22Rv1 (cell line): ENCODE measurements around the gene PARD3.

Source experiments
- H3K27ac ChIP-seq: fragments of 450-650 bp; 2 replicates; pipeline ENCODE4 v1.5.1; 2017
- ZFX ChIP-seq: fragments of 450-650 bp; IDR thresholded peaks from 2 replicates; pipeline ENCODE4 v1.6.1; 2017; ENCODE audit warnings: antibody characterized with exemption, borderline replicate concordance
- TF ChIP-seq, protein P1 (sequence below): fragments of 450-650 bp; IDR thresholded peaks from 2 replicates; pipeline ENCODE4 v1.5.1; 2017; ENCODE audit warnings: mild to moderate bottlenecking

PARD3 gene

DNA sequence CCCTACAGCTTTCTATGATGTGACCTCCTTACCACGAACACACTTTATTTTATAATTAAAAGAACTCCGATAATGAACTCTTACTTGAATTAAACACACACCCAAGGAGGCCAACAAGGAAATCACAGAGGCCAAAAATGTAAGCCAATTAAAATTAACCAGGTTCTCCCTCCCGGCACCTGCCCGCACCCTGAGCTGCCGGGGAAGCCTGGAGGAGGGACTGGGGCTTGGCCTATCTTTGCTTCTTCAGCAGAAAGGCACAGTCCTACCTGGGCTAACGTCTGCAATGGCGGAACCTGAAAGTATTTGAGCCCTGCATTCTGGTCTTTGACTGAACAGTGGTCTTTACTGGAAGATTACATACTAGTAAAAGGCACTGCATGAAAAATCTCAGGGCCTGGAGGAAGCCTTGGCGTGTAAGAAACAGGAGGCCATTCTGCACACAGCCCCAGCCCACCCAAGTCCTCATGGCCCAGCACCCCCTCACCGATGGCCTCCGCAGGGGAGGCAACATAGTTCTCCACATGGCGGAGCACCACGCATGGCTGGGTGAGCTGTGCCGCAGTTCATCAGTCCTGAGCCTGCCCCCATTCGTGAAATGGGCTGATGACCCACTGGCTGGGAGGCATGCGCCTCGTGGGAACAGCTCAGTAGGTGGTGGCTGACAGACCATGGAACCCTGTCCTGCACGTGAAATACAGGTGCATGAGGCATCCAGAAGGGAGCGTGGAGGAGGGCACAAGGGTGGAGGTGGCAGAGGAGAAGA lies 173.8 kb downstream of the PARD3 start:
- no peak for TF ChIP-seq ZFX
- TF ChIP-seq, protein P1, sequence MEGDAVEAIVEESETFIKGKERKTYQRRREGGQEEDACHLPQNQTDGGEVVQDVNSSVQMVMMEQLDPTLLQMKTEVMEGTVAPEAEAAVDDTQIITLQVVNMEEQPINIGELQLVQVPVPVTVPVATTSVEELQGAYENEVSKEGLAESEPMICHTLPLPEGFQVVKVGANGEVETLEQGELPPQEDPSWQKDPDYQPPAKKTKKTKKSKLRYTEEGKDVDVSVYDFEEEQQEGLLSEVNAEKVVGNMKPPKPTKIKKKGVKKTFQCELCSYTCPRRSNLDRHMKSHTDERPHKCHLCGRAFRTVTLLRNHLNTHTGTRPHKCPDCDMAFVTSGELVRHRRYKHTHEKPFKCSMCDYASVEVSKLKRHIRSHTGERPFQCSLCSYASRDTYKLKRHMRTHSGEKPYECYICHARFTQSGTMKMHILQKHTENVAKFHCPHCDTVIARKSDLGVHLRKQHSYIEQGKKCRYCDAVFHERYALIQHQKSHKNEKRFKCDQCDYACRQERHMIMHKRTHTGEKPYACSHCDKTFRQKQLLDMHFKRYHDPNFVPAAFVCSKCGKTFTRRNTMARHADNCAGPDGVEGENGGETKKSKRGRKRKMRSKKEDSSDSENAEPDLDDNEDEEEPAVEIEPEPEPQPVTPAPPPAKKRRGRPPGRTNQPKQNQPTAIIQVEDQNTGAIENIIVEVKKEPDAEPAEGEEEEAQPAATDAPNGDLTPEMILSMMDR: no peak
- H3K27ac ChIP-seq: no peak overlapping the region

- TF ChIP-seq, protein P1: peak; percentile 88
- no peak for TF ChIP-seq ZFX
- H3K27ac ChIP-seq: no peak overlapping the region
Observed at GRCh38 chr10:34638406-34639054, 176.6 kb downstream of the PARD3 start.

DNA sequence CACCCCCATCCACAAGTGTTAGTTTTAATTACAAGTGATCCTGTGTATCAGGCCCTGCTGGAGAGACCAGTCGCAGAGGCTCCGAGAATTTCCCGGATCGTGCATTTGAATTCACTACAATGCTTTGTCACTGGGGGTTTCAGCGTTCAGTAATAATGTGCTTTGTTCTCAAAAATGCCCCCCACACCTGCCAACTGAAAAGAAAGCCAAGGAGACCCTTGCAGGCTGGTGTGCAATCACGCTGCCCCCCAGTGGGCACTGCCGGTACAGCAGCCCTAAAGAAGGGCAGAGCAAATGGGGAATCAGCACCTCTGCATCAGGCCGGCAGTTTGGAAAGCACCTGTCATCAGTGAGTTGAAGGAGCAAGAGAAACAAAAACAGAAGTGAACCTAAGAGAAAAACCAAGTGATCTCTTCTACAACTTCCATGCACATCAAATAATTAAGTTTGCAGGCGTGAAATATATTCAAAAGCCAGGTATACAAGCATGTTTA lies 177.6 kb downstream of the PARD3 start:
- TF ChIP-seq, protein P1: peak; percentile 96
- TF ChIP-seq ZFX: no peak
- no peak overlapping the region; the same call in 1 of the 2 replicates for H3K27ac ChIP-seq

DNA sequence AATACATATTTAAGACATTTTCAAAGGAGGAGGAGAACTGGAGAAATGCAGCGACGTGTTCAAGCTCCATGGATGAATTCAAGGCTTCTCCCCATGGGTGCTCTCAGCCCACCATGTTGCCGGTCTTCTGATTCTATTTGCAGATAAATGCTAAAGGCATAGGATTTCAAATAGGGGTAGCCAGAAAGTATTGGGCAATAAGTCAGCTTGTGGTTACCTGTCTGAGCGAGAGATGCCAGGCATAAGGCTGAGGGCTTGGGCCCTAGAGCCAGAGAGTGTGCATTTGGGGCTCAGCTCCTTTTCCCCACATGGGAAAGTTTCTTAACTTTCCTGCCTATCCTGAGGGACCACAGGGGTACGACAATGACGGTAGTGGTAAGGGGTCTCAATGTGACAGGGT lies 180.0 kb downstream of the PARD3 start:
- no peak overlapping the region for H3K27ac ChIP-seq
- TF ChIP-seq, protein P1: no peak

DNA sequence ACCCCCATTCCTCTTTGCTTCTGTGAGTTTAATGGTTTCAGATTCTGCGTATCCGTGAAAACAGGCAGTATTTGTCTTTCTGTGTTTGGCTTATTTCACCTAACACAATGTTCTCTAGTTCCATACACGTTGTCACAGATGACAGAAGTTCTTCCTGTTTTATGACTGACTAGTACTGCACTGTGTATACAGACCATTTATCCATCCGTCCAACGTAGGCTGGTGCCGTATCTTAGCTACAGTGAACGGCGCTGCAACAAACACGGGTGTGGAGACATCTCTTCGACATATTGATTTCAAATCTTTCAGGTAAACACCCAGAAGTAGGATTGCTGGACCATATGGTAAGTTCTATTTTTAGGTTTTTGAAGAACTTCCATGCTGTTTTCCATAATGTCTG lies 181.7 kb downstream of the PARD3 start:
- TF ChIP-seq, protein P1: no peak
- H3K27ac ChIP-seq: no peak overlapping the region

DNA sequence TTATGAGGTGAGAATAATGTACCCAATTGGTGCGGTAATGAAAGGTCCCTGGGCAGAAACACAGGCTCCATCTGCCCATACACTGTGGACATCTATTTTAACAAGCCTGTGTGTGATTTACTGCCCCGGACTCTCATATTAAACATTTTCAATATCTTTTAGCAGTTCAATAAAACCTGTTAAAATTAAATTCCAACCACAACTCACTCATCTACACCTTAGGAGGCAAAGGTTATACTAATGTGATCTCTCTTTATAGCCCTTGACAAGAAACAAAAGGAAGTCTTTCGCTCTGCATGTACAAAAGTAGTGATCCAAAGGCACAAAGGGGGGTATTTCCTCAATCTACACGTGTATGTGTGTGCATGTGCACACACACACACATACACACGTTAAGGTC lies 186.0 kb downstream of the PARD3 start:
- TF ChIP-seq, protein P1: no peak
- TF ChIP-seq ZFX: no peak
- no peak overlapping the region for H3K27ac ChIP-seq

DNA sequence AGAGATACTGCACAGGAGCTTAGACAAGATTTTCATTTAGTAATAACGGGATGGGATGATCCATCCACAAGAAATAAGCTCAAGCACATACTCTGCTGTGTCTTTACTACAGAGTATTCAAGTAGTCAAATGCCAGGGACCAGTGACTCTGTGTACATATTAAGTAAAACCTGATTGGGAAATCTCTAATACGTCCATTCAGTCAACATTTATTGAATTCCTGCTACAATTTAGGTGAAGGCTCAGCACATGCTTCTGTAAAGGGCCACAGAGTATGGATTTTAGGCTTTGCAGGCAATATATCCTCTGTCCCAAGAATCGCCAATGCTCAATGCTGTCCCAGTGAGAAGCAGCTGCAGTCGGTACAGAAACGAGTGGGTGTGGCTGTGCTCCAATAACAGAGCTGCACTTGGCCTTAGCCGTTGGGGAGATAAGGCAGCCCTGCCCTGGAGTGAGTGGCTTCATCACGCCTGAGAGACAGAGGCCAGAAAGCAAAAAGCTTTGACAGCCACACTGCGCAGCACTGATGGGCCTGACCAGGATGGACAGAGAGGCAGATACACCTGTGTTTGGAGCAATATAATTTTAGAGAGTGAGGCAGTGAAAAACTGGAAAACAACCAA lies 186.8 kb downstream of the PARD3 start:
- TF ChIP-seq, protein P1: no peak
- TF ChIP-seq ZFX: no peak
- no peak overlapping the region for H3K27ac ChIP-seq
